T-helper 2 cell treated with Interferon-gamma antibody and Interleukin-4, amounts not matched to agents 100 ng/mL and 5 ng/mL, for 36 hours (primary cell): ENCODE results near the gene LYSMD3. TPM values are rescaled to one million over a fixed set of nuclear protein-coding genes. Genes with fewer than 3 reads are reported as not detected.
"Not testable (repeated sequence)": the region's sequence is repeated elsewhere in the genome, so short reads cannot be mapped to it uniquely, and the experiment has no call there.

ENCODE experiments used
- intact Hi-C: fragments of 100-400 bp; cut with micrococcal nuclease; formaldehyde crosslinking; loops from one replicate; pipeline ENCODE4 v1.15.1; 2023
- total RNA-seq: library from RNA; stranded (reverse); gene quantifications from 2 replicates; pipeline ENCODE4 v1.2.3, GENCODE V29; 2022

The LYSMD3 gene
- total RNA-seq: 22.8 and 22.9 TPM in 2 replicates

DNA sequence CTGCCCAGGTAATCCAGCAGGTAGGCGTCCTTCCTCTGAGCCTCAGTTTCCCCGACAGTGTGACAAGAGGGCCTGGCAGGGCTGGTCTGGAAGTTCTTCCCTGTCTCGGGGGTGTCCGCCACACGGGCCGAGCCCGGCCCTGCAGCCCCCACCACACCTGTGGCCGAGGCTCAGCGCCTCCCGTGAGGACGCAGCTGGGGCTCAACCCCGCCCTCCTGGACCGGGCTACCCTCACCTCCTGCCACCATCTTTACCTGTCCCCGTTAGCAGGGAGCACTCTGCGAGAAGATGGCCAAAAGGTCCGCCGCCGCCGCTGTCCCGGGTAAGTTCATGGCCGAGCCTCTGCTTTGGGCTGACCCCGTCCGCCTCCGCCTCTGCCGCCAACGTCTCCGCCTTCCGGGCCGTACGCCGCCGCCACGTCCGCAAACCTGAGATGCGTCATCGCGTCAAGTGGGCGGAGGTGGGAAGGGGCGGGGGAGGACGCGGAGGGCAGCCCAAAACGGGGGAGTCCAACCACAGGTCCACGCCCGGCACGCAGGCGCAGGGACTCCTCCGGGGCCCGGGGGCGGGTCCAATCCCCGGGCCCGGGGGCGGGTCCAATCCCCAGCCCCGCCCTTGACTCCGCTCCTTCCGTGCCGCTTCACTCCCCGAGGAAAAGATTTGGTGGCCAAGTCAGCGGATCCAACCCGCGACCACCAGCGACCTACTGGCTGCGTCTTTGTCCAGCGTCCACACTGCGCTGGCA, at the start of gene LYSMD3:
Gene LYSMD3 (minus strand): TSS at position 391 of the 745 bp plus-strand sequence. CDS start 4,295 bp downstream, outside the sequence.
- intact Hi-C loops: loop anchor here (1.0 kb wide), 4 partner anchors 55 to 851 kb away; partner anchors contain the start of genes CETN3, MBLAC2 and POLR3G

DNA sequence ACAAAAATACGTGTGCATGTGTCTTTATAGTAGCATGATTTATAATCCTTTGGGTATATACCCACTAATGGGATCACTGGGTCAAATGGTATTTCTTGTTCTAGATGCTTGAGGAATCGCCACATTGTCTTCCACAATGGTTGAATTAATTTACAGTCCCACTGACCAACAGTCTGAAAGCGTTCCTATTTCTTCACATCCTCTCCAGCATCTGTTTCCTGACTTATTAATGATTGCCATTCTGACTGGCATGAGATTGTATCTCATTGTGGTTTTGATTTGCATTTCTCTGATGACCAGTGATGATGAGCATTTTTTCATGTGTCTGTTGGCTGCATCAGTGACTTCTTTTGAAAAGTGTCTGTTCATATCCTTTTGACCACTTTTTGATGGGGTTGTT, 47.2 kb upstream of the LYSMD3 start:
- intact Hi-C loops: not testable (repeated sequence)

DNA sequence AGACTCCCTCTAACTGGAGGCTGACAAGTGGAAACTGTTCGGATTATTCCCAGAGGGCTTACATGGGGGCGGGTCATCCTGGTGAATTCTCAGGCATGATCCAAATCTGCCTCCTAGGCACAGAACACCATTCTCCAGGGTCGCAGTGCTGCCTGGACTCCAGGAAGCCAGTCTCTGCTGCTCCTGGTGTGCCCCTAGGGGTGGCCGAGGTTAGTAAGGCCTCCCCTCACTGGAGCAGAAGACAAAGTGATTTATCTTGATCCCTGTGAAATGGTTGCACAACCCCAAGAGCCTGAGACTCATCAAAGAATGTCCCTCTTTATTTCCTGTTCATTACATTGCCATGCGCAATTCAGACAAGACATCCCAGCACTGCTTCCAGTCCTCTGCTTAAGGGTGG, 46.3 kb upstream of the LYSMD3 start:
- intact Hi-C loops: no loop called here

DNA sequence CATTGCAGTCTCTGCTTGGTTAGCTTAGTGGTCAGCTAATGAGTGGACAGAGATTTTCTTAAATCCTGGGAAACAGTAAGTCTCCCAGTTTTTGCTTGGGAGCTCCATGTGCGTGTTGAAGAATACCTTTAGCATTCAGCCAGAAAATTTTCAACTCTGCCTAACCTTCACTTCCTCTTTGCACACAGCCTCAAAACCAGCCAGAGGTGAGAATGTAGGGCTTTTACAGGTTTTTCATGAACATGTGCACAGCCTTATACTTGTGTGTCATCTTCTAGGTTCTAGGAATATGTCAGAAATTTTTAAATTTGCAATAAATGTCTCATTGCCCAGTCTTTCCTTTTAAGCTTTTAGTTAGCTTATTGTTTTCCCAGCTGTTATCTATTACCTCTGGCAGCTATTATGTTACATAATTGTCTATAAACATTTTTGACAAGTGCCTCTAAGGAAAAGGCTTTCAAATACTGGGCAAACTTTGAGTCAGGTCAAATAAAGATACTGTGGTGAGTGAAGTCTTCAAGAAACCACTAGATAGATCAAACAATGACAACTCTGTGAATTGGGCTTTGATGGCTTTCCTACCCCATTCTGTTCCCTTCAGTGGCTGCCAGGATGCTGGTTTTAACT, 41.9 kb upstream of the LYSMD3 start:
- intact Hi-C loops: no loop called here

DNA sequence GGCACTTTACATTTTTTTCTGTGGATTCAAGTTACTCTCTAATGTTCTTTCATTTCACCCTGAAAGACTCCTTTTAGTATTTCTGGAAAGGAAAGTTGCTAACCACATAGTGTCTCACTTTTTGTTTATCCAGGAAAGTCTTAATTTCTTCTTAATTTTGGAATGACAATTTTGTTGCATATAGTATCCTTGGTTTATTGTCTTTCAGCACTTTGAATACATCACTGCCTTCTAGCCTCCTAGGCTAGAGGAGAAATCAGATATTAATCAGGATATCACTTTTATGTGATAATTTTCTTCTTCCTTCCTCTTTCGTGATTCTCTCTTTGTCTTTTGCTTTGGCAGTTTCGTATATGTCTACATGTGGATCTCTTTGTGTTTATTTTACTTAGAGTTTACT, 40.6 kb upstream of the LYSMD3 start:
- intact Hi-C loops: no loop called here

DNA sequence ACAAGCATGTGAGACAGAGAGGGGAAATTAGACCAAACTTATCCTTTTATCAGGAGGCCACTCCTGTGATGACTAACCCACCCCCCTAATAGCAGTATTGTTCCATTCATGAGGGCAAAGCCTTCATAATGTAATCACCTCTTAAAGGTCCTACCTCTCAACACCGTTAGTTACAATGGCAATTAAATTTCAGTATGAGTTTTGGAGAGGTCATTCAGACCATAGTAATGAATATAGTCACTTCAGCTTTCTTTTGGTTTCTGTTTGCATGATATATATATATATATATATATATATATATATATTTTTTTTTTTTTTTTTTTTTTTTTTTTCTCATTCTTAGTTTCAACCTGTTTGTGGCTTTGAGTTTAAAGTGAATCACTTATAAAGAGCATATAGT, 39.7 kb upstream of the LYSMD3 start:
- intact Hi-C loops: no loop called here

DNA sequence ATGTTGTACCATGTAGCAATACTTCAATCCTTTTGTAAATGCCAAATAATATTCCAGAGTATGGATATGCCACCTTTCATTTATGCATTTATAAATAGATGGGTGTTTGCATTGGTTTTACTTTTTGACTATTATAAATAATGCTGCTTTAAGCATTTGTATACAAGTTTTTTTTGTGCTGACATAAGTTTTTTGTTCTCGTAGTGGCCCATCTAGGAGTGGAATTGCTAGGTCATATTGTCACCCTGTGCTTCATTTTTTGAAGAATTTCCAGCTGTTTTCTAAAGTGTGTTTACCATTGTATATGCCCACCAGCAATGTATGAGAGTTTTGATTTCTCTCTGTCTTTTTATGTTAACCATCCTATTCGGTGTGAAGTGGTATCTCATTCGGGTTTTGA, 36.1 kb upstream of the LYSMD3 start:
- intact Hi-C loops: no loop called here

DNA sequence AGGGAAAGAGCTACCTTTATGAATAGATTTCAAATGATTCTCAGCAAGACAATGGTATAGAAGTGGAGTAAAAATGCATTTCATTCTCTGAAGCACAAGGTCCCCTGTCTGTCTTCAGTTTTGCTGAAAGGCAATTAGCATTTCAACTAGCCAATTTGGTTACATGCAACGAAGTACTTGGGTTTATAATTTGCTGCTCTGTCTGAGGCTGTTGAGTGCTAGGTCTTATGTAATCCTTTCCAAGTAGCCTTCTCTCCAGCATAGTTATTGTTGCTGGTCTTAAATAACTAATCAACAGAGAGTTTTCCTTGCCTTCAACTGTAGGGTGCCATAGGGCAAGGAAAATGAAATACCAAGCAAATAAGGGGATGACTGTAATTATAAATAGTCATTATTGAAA, 33.7 kb upstream of the LYSMD3 start:
- intact Hi-C loops: no loop called here

DNA sequence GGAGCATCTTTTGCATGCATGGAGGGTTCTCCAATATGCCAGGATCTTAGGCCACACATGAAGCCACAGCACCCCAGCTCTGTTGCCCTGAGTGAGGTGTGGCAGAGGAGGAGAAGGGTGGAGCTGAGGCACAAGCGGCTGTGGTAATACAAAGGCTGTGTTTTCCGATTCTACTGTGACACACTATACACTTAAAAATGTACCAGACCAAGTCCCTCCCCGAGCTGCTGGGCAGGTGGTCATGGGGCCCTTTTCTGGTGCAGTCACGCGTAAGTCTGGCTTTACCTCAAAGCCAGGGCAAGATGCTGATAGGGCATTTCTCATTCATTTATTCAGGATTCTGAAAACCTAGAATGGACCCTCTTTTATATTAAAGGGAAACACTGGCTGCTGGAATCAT, 33.0 kb upstream of the LYSMD3 start:
- intact Hi-C loops: no loop called here

DNA sequence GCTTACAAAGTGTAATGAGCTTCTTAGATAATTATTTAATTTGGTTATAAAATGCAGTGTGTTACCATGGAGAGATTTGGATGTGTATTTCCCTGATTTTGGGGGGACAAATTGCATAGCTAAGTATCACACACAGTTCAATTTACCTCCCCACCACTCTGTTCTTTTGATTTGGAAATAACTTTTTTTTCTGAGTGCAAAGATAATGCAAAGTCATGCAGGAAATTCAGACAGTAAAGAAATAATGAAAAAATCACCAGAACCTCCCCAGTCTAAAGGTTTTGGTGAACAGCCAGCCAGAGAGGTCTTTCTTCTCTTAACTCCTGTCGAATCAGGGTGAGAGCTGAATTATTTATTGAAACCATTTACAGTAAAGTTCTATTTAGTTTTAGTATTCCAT, 32.4 kb upstream of the LYSMD3 start:
- intact Hi-C loops: no loop called here

DNA sequence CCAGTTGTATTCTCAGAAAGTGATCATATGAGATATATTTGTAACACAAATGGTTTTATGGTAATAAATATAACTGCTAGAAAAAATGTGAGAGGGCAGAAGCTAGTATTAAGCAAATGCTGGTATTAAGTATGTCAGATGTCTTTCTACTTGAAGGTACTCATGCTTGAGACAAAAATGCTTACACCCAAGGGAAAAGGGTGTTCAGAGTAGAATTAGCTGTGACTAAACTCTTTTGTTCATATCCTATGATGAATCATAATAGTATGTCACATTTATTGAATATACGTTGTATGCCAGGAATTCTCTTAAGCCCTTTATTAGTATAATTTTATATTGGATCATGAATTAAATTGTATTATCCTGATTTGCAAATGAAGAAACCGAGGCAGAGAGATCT, 31.4 kb upstream of the LYSMD3 start:
- intact Hi-C loops: no loop called here

DNA sequence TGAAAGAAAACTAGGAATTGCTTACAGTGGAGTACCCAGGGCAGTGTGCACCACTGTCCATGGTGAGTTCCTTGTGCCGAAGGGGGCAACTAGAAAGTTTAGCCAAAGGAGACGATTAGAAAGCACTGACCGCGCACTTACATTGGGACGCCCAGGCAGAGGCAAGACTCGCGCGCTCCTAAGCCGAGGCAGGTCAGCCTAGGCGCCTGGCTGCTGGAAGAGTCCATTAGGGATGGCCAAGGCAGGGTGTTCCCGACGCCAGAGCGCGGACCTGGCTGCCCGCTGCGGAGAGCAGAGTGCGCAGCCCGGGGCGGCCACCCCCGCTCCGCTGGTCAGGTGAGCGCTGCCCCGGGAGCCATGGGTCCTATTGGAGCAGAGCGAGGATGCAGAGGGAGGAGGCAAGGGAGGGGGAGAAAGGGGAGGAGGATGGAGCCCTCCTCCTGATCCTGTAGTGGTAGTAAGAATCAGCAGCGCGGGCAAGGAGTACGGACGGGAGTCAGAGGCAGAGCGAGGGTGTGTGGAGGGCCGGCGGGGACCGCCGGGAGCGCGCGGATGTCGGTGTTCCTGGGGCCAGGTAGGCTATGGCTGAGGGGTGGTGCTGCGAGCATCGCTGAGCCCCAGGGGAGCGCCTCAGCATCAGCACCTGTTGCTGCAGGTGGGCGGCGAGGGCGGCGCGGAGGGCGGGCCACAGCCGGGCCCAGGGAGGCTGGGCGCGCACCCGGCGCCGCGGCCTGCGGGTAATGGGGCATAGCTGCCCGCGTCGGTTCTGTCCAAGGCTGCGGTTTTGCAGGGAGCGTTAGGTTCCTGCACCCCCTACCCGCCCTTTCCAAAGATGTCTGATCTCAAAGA, 29.2 kb upstream of the LYSMD3 start, which contains the start of gene ADGRV1:
Gene ADGRV1 (plus strand): TSS at position 454 of the 849 bp plus-strand sequence. CDS start 99 bp downstream, at position 553.
- intact Hi-C loops: no loop called here

DNA sequence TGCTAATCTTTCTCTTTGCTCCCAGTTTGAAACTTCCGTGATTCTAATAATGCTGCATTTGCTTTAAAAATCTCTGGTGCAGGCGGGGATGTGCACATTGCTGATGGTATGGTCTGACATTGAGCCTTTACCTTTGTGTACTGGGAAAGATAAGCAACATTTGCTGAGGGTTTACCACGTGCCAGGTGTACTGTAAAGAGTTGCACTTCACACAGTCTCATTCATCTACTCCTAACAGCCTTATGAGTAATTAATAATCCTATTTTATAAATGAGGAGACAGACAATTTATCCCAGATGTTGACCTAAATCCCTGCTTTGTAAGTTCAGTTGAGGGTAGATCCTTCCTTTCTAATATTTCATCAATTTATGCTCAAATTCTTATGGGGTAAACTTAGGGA, 28.5 kb upstream of the LYSMD3 start:
- intact Hi-C loops: no loop called here

DNA sequence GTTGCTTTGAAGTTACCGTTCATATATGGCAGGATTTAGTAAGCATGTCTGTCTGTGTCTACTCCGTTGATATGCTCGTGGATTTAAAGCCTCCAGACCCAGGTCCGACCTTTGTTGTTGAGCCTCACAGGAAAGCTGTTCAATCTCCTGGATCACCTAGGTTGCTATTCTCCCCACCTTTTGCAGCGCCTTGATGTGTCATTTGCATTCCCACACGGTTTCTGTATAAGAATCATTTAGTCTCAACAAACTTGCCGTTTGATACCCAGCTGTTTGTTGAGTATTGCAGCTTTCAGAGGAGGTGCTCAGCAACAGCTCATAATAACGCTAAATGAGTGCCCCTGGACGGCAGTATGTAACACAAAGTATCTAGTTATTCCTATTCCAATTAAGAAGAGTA, 28.0 kb upstream of the LYSMD3 start:
- intact Hi-C loops: no loop called here

DNA sequence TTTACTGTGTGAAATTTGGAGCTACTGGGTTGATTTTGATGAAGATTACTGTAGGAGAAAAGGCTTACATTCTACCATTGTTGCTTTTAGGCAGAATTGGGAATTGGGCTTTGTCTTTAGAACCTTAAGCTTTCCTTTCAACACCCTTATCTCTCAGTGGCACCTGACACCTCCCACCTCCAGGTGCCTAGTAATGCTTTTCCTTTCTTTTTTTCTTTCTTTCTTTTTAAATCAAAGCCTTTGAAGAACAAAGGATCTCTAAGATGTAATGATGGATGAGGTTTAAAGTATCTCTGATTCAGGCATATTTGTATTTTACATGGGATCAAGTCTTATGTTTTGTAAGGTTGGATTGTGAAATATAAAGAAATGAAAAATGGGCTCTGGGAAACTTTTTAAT, 26.3 kb upstream of the LYSMD3 start:
- intact Hi-C loops: no loop called here

DNA sequence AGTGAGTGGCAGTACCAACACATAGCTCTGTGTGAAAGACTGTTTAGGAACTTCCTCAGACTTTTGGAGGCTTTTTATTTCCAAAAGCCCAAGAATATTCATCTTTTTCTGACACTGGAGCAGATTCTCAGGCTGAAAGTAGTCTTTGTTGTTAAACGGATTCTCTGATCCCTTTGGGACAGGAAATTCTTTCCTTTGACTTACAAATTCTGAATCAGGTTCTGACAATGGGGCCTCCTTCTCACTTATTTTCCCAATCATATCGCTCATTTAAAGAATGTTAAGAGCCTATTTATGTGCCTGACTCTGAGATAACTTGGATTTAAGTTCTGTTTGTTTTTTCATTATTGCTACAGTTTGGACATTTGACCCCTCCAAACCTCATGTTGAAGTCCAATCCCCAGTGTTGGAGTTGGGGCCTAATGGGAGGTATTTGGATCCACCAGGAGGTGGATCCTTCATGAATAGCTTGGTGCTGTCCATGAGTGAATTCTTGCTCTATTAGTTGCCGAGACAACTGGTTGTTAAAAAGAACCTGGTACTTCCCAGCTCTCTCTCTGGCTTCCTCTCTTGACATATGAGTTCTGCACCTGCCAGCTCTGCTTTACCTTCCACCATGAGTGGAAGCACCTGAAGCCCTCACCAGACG, 25.1 kb upstream of the LYSMD3 start:
- intact Hi-C loops: no loop called here

DNA sequence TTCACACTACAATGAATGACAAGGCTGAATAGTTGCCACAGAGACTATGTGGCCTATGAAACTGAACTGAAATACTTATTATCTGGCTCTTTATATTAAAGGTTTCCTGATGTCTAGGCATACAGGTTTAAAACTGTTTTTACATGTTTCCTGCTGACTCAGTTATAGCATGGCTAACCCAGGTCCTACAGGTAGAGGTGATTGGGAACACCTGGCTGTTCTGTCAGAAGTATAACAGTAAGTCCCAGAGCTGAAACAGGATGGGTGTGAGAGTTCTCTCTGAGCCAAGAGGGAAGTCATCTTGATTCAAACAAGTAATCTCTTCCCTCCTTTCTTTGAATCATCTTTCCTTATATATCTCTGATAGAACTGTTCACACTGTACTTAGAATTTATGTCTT, 24.3 kb upstream of the LYSMD3 start:
- intact Hi-C loops: no loop called here

DNA sequence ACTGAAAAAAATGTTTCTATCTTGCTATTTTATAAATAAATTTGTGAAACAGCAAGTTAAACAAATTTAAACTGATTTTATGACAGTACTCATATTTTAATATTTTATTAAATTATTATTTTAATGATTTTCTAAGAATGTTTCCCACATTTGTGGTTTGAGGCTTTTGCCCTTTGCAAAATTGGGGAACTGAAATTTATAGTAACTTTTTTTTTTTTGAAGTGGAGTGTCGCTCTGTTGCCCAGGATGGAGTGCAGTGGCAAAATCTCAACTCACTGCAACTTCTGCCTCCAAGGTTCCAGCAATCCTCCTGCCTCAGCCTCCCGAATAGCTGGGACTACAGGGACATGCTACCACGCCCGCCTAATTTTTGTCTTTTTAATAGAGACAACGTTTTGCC, 22.0 kb upstream of the LYSMD3 start:
- intact Hi-C loops: no loop called here

DNA sequence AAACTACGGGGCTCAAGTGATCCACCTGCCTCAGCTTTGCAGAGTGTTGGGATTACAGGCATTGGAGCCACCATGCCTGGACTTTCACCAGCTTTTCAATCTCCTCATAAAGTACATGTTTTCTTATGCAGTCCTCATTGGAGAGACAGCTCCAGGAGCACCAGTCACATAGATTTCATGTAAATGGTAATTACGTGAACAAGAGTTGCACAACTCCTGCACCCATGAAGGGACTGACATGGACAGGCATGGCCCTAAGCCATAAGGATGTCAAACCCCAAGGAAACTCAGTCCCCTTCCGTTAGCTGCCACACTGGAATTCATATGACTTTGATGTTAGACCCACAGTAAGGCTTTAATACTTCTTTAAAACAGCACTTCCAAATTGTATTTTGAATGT, 21.6 kb upstream of the LYSMD3 start:
- intact Hi-C loops: no loop called here

DNA sequence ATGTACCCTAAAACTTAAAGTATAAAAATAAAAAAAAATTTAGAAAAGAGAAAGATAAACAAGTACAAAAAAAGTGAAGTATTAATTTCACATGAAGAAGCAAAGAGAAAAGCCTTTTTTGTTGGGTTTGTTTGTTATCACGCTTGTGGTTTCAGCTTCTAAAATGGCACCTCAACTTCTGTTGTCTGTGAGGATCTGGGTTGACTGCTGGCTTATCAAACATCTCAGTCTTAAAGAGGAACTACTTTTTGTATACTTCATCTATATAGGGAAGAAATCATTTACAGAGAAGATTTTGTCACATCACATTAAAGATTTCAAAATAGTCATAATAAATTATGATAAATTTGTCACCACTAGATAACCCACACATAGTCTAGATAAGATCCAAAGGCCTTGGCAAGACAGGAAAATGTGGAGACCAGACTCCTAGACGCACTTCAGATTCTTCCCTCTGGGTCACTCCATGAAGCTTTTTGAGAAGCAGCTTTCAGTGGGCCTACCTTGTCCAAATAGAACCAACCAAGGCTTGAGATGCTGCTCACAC, 20.4 kb upstream of the LYSMD3 start:
- intact Hi-C loops: no loop called here

DNA sequence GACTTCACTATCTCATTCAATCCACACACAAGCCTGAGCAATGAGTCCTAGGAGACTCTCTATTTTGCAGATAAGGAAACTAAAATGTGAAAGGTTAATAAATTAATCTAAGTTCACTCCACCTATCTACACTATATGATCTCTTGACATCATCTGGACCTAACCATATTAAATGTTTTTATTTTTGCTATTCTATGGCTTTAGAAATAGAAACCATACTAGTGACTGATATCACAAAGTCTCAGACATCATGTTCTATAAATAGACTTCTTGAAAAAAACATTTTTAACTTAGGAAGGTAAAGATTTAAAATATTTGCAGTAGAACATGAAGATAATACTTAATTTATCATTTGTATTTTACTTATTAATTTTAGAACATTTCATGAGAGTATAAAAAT, 19.8 kb upstream of the LYSMD3 start:
- intact Hi-C loops: no loop called here
